Measurements from ENCODE around the gene RNASEH2B. TPM values are rescaled to one million over a fixed set of nuclear protein-coding genes. Genes with fewer than 3 reads are reported as not detected.
A peak's percentile ranks its signal among the peaks of the same experiment; 100 is the strongest.

RNASEH2B gene
- total RNA-seq, 1 donor from 2014 or later = 46.4 TPM

GRCh38 chr13:50981686-50982085 lies 72.1 kb downstream of the RNASEH2B start:
- intact Hi-C loops (cut with DNase I) = no loop called here
- ATAC-seq = no peak

GRCh38 chr13:50989476-50989875 lies 79.9 kb downstream of the RNASEH2B start:
- ATAC-seq (peak; percentile 67), DNase-seq (ENCODE audit: missing footprints) (no peak)
- intact Hi-C loops (cut with DNase I) = no loop called here

More at GRCh38 chr13:50981686-50982085, 72.1 kb downstream of the RNASEH2B start:
- DNase-seq (ENCODE audit: missing footprints) = no peak

GRCh38 chr13:50990065-50990817 lies 80.7 kb downstream of the RNASEH2B start:
- no peak for DNase-seq (ENCODE audit: missing footprints)
- no peak for ATAC-seq
- intact Hi-C loops (cut with DNase I) = no loop called here

DNA sequence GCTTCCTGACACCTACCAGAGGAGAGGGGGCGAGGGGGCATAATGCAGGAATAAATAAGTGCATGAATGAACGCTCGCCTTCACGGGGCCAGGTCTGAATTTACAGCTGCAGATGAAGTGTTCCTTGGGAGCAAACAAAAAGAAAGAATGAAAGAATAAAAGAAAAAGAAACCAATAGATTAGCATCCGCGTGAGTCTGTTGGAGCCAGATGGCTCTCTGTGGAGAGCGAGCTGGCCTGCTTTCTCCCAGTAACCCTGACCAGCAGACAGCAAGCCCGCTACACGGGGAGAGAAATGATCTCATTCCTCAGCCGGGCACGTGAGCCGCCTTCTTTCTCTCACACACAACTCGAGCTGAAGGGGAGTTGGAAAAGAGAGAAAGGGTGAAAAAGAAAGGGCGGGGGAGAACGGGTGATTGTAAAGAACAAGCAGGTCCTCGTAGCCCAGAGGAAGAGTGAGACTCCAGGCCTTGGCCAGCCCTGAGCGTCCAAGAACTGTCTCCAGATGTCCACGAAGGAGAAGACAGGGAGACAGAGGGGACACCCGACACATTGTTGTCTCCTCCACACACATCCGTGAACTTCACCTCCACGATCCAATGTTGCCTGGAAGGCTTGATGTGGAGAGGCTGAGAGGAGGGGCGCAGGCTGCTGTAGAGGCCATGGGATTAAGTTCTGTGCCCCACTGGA lies 81.4 kb downstream of the RNASEH2B start:
- DNase-seq (ENCODE audit: missing footprints) = no peak
- intact Hi-C loops (cut with DNase I) = no loop called here
- ATAC-seq = peak; percentile 83

DNA sequence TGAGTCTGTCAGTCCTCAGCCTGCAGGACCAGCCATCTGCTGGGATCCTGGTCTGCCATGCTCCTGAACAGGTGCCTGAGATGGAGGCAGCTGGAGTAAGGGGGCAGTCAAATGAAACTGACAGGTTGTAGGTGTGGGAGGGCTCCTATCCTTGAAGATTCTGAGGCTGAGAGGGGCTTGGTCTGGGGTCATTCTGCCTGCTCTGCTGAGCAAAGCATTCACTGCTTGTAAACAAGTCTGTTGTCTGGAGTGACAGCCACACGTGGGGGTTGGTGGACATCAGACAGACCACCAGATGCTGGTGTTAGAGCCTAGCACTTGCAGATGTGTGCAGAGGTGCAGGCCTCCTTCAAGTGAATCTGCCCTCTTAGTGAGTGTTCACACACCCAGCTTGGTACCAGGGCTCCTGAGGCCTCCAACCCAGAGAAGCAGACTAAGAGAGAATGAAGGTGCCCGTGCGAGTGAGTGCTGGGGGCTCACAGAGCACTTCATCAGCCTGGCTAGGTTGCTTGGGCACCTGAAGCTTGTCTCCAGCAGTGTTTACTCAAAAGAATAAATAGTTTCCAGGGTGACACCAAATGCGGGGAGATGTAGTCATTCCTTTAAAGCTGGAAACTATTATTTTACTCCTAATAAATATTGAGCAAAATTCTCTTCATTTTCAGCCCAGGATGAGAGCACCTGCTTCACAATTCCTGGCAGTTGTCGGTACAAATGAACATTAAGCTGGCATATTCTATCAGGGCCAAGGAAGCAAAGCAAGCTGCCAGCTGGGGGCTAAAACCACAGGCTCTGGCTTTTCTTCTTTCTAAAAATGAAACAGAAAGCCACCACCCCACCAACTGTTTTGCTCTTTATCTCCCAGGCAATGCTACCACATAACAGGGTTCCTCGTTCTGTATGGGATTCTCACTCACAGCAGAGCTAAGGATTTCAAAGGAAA lies 82.3 kb downstream of the RNASEH2B start:
- ATAC-seq = no peak
- no peak for DNase-seq (ENCODE audit: missing footprints)
- intact Hi-C loops (cut with DNase I) = no loop called here

DNA sequence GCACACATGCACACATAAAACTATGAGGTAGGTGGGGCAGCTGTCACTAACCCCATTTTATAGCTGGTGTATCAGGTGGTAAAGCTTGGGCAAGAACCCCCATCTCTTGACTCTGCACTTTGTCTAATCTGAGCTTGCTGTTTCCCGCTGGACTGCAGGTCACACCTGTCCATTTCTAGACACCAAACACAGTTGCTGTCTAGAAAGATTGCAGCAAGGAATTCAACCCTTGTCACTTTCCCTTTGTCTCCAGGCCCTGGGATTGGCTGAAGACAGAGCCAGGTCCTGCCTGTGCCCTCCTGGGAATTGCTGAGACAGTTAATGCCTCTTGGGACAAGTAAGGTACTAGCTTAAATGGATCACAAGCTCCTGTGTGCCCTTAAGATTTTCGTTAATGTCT lies 83.8 kb downstream of the RNASEH2B start:
- intact Hi-C loops (cut with DNase I) = no loop called here

DNA sequence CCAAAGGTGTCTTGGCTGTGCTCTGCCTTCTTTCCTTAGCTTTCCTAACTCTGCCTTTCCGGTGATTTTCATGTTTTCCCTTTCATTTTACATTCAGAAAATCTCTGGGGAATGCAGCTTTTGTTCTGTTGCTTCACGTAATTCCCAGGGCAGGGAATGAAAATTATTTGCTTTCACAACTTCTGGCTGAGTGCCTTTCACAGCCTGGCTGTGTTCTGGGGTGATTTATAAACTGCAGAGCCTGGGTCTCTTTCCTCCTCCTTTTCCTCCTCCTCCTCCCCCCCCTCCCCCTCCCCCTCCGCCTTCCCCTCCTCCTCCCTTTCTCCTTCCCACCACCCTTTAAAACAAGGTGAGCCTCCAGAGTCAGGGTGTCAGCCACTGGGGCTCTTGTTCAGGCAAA lies 84.3 kb downstream of the RNASEH2B start:
- intact Hi-C loops (cut with DNase I) = no loop called here
- DNase-seq (ENCODE audit: missing footprints) (no peak), ATAC-seq (peak; percentile 19)

More for the DNA sequence above, 83.8 kb downstream of the RNASEH2B start:
- ATAC-seq (no peak), DNase-seq (ENCODE audit: missing footprints) (no peak)

GRCh38 chr13:50994651-50995050 lies 85.1 kb downstream of the RNASEH2B start:
- peak; percentile 26 for ATAC-seq
- DNase-seq (ENCODE audit: missing footprints) = no peak

GRCh38 chr13:50995854-50996253 lies 86.3 kb downstream of the RNASEH2B start:
- intact Hi-C loops (cut with DNase I) = no loop called here
- no peak for DNase-seq (ENCODE audit: missing footprints)
- ATAC-seq = no peak

More at GRCh38 chr13:50994651-50995050, 85.1 kb downstream of the RNASEH2B start:
- intact Hi-C loops (cut with DNase I) = no loop called here

DNA sequence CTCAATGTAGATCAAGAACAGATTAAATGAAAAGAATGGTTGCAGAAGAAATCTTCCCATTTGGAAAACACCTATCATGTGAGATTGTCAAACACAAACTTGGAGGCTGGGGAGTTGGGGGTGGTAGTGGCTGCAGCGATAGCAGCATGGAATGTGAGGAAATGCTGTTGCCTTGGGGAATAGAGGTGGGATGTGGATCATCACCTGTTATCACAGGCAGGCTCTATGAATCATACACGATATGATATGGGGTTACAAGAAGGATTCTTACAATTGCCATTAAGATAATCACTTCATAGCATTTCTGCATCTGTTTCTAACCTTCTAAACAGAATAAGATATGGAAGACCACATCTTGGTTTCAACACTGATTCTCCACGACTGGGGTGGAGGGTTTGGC lies 88.7 kb downstream of the RNASEH2B start:
- DNase-seq (ENCODE audit: missing footprints) (no peak), ATAC-seq (no peak)
- intact Hi-C loops (cut with DNase I) = no loop called here

DNA sequence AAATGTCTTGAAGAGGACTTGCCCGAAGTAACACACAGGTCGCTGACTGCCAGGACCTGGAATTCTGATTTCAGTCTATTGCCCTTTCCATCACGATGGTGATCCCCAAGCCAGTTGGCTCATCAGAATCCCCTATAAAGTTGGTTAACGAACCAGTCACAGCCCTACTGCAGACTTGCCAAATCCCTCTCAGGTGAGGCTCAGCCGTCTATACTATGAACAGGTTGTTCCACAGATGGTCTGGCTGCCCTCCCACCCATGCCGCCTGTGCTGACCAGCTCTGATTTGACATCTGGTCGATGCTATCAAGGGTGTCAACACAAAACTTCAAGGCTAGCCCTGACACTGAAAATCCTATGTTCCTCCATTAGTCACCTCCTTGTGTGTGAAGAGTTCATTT lies 90.0 kb downstream of the RNASEH2B start:
- no peak for DNase-seq (ENCODE audit: missing footprints)
- no peak for ATAC-seq
- intact Hi-C loops (cut with DNase I) = no loop called here

DNA sequence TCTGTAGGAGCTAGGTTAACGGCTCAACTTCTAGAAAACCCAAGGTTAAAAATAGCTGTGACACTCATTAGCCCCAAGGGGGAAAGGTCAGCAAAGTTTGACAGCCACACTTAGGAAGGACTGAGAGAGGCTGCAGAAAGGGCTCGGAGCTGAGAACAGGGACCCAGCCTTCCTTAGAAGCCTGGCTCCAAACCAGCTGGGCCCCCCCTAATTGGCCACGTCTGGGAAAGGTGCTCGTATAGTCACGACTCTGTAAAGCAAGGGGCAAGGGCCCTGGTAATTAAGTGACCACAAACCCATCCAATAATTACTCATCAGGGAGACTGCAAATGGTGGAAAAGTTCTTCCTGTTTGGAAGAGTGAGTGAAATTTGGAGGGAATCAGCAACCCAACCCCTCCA lies 90.5 kb downstream of the RNASEH2B start:
- intact Hi-C loops (cut with DNase I) = no loop called here
- no peak for DNase-seq (ENCODE audit: missing footprints)
- no peak for ATAC-seq

GRCh38 chr13:51000571-51001260 lies 91.1 kb downstream of the RNASEH2B start:
- intact Hi-C loops (cut with DNase I) = no loop called here
- DNase-seq (ENCODE audit: missing footprints) = no peak
- ATAC-seq = peak; percentile 69

- ATAC-seq (no peak), DNase-seq (ENCODE audit: missing footprints) (no peak)
- intact Hi-C loops (cut with DNase I) = no loop called here
These were observed 91.7 kb downstream of the RNASEH2B start for GRCh38 chr13:51001335-51001734.

DNA sequence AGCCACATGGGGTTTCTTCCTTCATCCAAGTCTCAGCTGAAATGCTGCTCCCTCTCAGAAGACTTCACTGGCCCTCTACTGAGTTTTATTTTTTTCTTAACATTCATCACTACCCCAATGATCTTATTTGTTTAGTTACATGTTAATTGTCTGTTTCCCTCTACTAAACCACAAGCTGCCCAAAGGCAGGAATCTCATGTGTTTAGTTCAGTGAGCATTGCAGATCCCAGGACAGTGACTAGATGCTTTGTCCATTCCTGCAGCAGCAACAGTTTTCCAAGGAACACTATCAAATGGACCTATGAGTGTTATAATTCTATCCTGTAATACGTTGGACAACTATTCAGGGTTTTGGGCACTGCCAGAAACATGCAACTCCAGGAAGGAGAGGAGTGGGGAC lies 93.1 kb downstream of the RNASEH2B start:
- DNase-seq (ENCODE audit: missing footprints) (no peak), ATAC-seq (no peak)
- intact Hi-C loops (cut with DNase I) = no loop called here

DNA sequence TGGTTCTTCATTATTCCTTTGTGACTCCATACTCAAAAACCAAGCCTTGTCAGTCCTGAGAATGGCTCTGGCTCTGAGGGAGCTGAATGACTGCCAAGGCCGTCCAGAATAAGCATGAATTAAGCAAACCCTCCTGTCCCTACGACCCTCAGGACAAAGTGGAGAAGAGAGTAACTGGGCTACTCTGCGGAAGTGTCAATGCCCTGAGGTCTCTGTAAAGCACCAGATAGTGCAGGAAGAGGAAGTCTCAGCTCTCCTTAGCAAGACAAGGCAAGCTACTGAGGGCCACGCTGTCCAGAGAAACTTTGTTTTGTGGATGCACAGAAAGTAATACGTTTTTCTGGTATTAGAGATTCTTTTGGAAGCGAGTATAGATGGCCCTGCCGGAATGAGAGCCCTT lies 94.1 kb downstream of the RNASEH2B start:
- no peak for DNase-seq (ENCODE audit: missing footprints)
- intact Hi-C loops (cut with DNase I) = no loop called here
- ATAC-seq = no peak

DNA sequence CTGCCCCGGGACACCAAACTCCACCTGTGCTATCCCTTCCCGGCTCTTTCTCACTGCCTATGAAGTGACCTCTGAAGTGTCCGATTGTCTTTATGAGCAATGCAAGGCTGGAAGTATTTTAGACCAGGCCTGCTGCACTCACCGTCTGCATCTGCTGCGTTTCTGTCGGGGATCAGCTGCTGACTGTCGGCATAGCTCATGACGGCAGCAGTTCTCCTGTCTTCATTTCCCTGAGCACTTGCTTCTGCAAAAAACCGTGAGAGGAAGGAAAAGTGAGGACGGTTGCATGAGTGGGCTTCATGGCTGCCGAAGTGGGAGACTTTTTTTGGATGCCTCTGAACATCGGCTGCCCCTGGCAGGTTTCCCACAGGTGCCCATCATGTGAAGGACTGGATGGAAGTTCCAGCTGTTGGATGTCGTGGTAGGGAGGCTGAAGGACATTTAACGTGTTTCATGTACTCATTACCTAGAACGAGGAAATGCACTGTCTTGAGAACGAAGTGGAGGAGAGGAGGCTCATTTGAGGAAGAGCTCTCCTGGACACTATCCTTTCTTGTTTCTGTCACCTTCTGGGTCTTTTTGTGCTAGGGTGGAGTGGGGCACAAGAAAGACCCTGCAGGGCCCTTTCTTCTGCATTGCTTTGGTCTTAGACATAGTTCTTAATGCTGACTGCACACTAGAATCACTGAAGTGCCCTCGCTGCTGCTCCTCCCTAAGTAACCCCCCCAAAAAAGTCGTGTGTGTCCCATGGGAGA lies 94.7 kb downstream of the RNASEH2B start:
- no peak for ATAC-seq
- intact Hi-C loops (cut with DNase I) = no loop called here

DNA sequence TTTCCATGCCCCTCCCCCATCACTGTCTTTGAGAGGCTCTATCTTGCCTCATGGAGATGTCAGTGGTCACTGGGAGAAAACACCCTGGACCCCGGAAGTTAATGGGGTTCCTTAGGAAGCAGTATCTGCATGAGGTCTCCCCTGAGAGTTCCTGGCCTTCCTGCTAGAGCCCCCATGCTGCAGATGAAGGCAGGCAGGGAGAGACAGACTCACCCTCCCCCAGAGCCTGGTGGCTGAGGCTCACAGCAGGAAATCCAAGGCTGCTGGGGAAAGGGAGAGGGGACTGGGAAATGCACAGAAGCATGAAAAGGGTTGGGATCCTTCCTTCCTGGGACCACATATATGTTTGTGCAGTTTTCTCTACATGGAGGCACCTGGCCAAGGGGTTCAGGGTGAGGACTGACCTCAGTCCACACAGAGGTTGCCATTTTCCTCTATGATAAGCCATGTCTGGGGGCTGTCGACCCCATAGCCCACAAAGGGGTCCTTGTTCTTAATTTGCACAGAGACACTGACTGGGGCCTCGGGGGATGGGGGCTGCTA lies 95.4 kb downstream of the RNASEH2B start:
- no peak for ATAC-seq
- intact Hi-C loops (cut with DNase I) = no loop called here

More for the DNA sequence above, 94.7 kb downstream of the RNASEH2B start:
- no peak for DNase-seq (ENCODE audit: missing footprints)

More for the DNA sequence above, 95.4 kb downstream of the RNASEH2B start:
- no peak for DNase-seq (ENCODE audit: missing footprints)

Data from Right ventricle myocardium inferior (tissue), 1 donor.